ENCODE measurements around the gene NT5C1B.

NT5C1B gene

DNA sequence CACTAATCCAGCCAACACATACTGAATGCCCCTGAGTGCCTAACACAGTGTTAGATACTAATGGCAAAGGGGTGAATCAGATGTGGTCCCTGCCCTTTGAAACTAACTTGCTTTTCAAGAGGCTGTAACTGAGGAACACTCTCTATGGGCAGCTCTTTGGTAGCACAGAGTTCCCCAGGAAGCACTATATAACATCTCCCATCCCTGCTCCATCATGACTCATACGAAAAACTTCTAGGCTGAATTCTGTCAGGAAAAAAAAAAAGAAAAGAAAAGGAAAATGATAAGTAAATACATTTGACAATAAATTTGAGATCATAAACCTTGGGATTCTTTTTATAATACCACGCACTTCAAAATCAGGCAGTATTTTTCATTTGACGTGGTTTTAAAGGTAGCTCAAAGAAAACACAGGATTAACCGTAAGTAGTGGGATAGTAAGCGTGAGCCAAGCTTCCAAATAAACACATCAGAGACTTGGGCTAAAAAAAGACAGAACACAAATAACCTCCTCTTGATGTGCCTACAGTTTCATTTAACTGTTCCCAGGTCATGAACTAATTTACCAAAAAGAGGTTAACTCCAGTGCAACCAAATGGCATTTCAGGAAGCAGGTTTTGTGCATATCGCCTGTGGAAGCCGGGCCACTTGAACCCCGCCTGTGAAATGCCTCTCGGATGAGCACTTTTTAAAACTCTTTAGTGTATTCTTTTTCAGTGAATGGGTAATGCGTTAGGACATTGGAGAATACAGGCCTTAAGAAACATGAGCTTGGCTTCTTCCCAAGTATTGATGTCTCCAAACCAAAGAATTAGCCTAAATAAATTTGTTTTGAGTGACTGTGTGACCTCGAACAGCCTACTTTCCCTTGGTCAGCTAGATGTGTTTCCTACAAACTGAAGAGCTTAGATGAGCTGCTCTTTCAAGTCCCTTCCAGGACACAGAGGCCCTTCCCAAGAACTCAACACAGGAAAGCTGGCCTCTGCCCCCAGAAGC, 71.0 kb downstream of the NT5C1B start:
- no peak overlapping the region for H3K9ac ChIP-seq
- no peaks in the 10 kb centered on the region for H3K79me2 ChIP-seq
- H3K27me3 ChIP-seq (ENCODE audit: control insufficient read depth, insufficient read depth, low read length), result no peaks in the 10 kb centered on the region
- H3K4me1 ChIP-seq, result no peaks in the 10 kb centered on the region
- TF ChIP-seq, protein P1, sequence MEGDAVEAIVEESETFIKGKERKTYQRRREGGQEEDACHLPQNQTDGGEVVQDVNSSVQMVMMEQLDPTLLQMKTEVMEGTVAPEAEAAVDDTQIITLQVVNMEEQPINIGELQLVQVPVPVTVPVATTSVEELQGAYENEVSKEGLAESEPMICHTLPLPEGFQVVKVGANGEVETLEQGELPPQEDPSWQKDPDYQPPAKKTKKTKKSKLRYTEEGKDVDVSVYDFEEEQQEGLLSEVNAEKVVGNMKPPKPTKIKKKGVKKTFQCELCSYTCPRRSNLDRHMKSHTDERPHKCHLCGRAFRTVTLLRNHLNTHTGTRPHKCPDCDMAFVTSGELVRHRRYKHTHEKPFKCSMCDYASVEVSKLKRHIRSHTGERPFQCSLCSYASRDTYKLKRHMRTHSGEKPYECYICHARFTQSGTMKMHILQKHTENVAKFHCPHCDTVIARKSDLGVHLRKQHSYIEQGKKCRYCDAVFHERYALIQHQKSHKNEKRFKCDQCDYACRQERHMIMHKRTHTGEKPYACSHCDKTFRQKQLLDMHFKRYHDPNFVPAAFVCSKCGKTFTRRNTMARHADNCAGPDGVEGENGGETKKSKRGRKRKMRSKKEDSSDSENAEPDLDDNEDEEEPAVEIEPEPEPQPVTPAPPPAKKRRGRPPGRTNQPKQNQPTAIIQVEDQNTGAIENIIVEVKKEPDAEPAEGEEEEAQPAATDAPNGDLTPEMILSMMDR (IDR thresholded peaks at IDR 0.05), result no peak
- H3K27ac ChIP-seq, result no peak overlapping the region
- H3K4me2 ChIP-seq (ENCODE audit: low read length), result no peak overlapping the region
- H2AFZ ChIP-seq, result no peak overlapping the region
- H3K4me3 ChIP-seq (ENCODE audit: low read depth, low read length), result no peak overlapping the region
- no peaks in the 10 kb centered on the region for H3K36me3 ChIP-seq (ENCODE audit: control insufficient read depth, insufficient read depth, low read length)
- no peaks in the 10 kb centered on the region for H3K9me3 ChIP-seq (ENCODE audit: control insufficient read depth, low read length)

DNA sequence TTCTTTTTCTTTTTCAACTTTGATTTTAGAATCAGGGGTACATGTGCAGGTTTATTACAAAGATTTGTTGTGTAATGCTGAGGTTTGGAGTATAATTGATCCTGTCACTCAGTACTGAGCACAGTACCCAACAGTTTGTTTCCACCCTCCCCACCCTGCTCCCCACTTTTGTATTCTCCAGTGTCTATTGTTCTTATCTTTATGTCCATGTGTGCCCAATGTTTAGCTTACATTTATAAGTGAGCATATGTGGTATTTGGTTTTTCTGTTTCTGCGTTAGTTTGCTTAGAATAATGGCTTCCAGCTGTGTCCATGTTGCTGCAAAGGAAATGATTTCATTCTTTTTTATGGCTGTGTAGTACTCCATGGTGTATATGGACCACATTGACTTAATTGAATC, 72.0 kb downstream of the NT5C1B start:
- TF ChIP-seq, protein P1 (IDR thresholded peaks at IDR 0.05), result no peak
- Histone ChIP-seq H3K9me3 (ENCODE audit: control insufficient read depth, low read length) (no peaks in the 10 kb centered on the region), H3K27me3 (ENCODE audit: control insufficient read depth, insufficient read depth, low read length) (no peaks in the 10 kb centered on the region), H3K4me2 (ENCODE audit: low read length) (no peak overlapping the region), H3K27ac (no peak overlapping the region), H3K4me3 (ENCODE audit: low read depth, low read length) (no peak overlapping the region), H2AFZ (no peak overlapping the region), H3K36me3 (ENCODE audit: control insufficient read depth, insufficient read depth, low read length) (no peaks in the 10 kb centered on the region), H3K79me2 (no peaks in the 10 kb centered on the region), H3K9ac (no peak overlapping the region), H3K4me1 (no peaks in the 10 kb centered on the region)

DNA sequence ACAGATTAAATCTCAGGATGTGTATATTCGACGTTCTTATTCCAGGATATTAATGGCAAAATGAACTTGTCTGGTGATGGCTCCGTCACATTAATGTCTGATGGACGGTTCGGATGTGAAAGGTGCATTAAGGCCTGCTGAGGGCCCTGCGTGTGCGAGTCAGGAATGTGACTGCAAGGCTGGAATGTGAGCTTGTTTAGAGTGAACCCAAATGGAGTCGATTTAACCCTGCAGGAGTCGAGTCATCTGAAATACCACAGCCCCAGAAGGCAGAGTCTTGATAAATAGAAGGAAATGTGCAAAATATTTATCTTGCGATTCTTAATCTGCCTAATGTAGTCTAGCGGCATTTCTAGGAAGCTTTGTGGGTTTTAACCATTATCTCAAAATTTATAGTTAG, 73.3 kb downstream of the NT5C1B start:
- no peaks in the 10 kb centered on the region for H3K9me3 ChIP-seq (ENCODE audit: control insufficient read depth, low read length)
- H3K27me3 ChIP-seq (ENCODE audit: control insufficient read depth, insufficient read depth, low read length), result no peaks in the 10 kb centered on the region
- H2AFZ ChIP-seq, result peak overlapping the region; percentile 5
- H3K4me3 ChIP-seq (ENCODE audit: low read depth, low read length), result no peak overlapping the region
- no peak overlapping the region for H3K9ac ChIP-seq
- H3K79me2 ChIP-seq, result no peaks in the 10 kb centered on the region
- no peaks in the 10 kb centered on the region for H3K36me3 ChIP-seq (ENCODE audit: control insufficient read depth, insufficient read depth, low read length)
- H3K27ac ChIP-seq, result no peak overlapping the region
- H3K4me2 ChIP-seq (ENCODE audit: low read length), result no peak overlapping the region
- TF ChIP-seq, protein P1 (IDR thresholded peaks at IDR 0.05), result no peak
- no peaks in the 10 kb centered on the region for H3K4me1 ChIP-seq

DNA sequence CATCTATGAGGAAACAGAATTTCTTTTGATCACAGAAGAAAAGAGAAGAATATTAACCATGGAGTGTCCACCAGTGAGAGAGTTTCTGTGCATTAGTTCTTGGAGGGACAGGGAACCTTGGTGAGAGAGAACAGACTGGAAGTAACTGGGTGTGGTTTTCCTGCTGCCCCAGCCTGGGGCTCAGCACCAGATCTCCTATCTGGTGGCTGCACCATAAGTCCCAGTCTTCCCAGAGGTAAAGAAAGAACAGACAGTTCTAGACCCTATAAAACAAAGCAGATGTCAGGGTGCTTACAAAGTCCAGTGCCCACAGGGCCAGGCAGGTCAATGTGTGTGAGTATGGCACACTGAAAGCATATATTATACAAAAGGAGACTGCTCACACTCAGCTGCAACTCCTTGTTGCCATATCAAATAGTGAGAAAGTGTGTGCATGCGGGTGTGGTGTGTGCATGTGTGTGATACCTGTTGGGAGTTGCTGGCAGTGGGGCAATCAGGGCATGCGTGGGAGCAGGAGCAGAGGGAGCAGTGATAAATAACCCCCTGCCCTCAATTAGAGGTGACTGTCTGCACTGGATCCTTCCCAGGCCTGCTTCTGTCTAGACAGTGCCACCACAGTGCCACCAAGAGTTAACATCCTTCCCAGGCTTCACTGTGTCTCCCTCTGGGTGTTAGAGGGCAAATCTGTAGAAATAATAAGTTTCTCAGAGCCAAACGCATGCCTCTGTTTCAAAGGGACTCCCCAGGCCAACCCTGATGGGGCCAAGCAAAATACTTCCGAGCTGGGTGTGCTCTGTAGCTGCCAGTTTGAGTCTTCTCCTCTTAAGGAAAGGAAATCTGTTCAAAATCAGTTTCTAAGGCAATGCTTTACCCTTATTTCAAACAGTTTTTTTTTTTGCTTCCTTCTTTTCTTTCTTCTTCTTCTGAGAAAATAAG, 74.6 kb downstream of the NT5C1B start:
- TF ChIP-seq, protein P1 (IDR thresholded peaks at IDR 0.05), result no peak
- no peak overlapping the region for H3K27ac ChIP-seq
- no peak overlapping the region for H3K4me2 ChIP-seq (ENCODE audit: low read length)
- no peak overlapping the region for H2AFZ ChIP-seq
- H3K9ac ChIP-seq, result no peak overlapping the region
- H3K4me1 ChIP-seq, result no peaks in the 10 kb centered on the region
- no peaks in the 10 kb centered on the region for H3K36me3 ChIP-seq (ENCODE audit: control insufficient read depth, insufficient read depth, low read length)
- no peaks in the 10 kb centered on the region for H3K27me3 ChIP-seq (ENCODE audit: control insufficient read depth, insufficient read depth, low read length)
- no peak overlapping the region for H3K4me3 ChIP-seq (ENCODE audit: low read depth, low read length)
- H3K79me2 ChIP-seq, result no peaks in the 10 kb centered on the region
- H3K9me3 ChIP-seq (ENCODE audit: control insufficient read depth, low read length), result no peaks in the 10 kb centered on the region
